ENCODE measurements around the gene OGFOD1.

DNA sequence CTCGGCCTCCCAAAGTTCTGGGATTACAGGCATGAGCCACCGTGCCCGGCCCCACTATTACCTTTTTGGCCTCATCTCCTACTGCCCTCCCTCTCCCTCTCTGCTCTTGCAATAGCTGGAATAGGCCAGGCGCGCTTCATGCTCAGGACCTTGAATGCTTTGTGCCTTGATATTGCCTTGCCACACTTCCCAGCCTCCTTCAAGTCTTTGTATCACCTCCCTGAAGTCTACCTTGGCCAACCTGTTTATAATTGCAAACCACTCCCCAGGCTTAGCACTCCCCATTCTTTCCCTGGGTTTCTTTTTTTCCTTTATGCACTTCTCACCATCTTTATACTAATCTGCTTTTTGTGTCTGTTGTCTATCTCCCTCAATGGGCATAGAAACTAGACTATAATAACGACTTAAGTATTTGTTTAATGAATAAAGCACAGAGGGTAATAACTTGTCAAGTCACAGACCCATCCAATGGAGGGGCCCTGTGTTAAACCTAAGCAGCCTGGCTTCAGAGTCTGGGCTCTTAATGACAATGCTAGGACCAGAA is 6.6 kb downstream of the OGFOD1 start:
- TF ChIP-seq, protein P1, sequence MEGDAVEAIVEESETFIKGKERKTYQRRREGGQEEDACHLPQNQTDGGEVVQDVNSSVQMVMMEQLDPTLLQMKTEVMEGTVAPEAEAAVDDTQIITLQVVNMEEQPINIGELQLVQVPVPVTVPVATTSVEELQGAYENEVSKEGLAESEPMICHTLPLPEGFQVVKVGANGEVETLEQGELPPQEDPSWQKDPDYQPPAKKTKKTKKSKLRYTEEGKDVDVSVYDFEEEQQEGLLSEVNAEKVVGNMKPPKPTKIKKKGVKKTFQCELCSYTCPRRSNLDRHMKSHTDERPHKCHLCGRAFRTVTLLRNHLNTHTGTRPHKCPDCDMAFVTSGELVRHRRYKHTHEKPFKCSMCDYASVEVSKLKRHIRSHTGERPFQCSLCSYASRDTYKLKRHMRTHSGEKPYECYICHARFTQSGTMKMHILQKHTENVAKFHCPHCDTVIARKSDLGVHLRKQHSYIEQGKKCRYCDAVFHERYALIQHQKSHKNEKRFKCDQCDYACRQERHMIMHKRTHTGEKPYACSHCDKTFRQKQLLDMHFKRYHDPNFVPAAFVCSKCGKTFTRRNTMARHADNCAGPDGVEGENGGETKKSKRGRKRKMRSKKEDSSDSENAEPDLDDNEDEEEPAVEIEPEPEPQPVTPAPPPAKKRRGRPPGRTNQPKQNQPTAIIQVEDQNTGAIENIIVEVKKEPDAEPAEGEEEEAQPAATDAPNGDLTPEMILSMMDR (IDR thresholded peaks at IDR 0.05) = no peak
- no peak for TF ChIP-seq POLR2AphosphoS5 (IDR thresholded peaks at IDR 0.05; ENCODE audit: insufficient read depth in 1 of 2, low read depth in 1 of 2)
- no peak for TF ChIP-seq POLR2A (IDR thresholded peaks at IDR 0.05)

Measured in vagina (tissue), 2 donors.